GM12891 (cell line): ENCODE results near the gene SLC30A3.

Experiments used
- POLR2A ChIP-seq: IDR thresholded peaks from 2 replicates; pipeline ENCODE4 v1.6.1; 2011; ENCODE audit warnings: low read depth, low read length, control low read depth
- POLR2AphosphoS5 ChIP-seq: IDR thresholded peaks from 2 replicates; pipeline ENCODE4 v1.6.1; 2011; ENCODE audit warnings: low read depth, low read length, control low read depth
- POU2F2 ChIP-seq: IDR thresholded peaks from 2 replicates; pipeline ENCODE4 v1.6.1; 2011; ENCODE audit warnings: low read depth, mild to moderate bottlenecking, control low read depth, low read length, moderate library complexity
- SPI1 ChIP-seq: IDR thresholded peaks from 2 replicates; pipeline ENCODE4 v1.6.1; 2011; ENCODE audit warnings: low read depth, low read length, control low read depth

- no peak for TF ChIP-seq POU2F2
- no peak for TF ChIP-seq POLR2A
- TF ChIP-seq POLR2AphosphoS5: no peak
- TF ChIP-seq SPI1: no peak
Observed at GRCh38 chr2:27307287-27307544, 44.4 kb upstream of the SLC30A3 start.
